ENCODE results near the gene JAKMIP2. TPM values are rescaled to one million over a fixed set of nuclear protein-coding genes. Genes with fewer than 3 reads are reported as not detected.

JAKMIP2 gene
- total RNA-seq, 1 experiment from 2014 or later: 6.4 TPM

- Histone ChIP-seq H3T11ph (ENCODE audit: low read length) (no peak overlapping the region), H3K27me3 (ENCODE audit: insufficient read depth, low read length) (no peaks in the 10 kb centered on the region), H2BK5ac (ENCODE audit: insufficient read length, low read length) (no peak overlapping the region), H3K4me2 (ENCODE audit: insufficient read depth, insufficient read length, low read length) (no peak overlapping the region), H2BK20ac (ENCODE audit: low read depth, low read length, poor library complexity, severe bottlenecking) (no peak overlapping the region), H3K9me3 (ENCODE audit: control insufficient read depth, low read depth, low read length) (no peaks in the 10 kb centered on the region), H2AK5ac (ENCODE audit: insufficient read length, low read length) (no peak overlapping the region), H2BK15ac (ENCODE audit: low read depth, low read length) (no peak overlapping the region), H2AFZ (ENCODE audit: low read length) (no peak overlapping the region), H4K5ac (ENCODE audit: insufficient read length, low read depth, low read length) (no peak overlapping the region), H3K4ac (ENCODE audit: low read depth, low read length) (no peak overlapping the region), H3K18ac (ENCODE audit: insufficient read length, low read depth, low read length) (no peak overlapping the region), H4K91ac (ENCODE audit: insufficient read length, low read depth, low read length) (no peak overlapping the region), H3K9ac (ENCODE audit: extremely low read depth, insufficient read length, low read length) (no peak overlapping the region), H4K20me1 (ENCODE audit: control insufficient read depth, insufficient read depth, insufficient read length) (no peaks in the 10 kb centered on the region), H3K23ac (ENCODE audit: insufficient read length, low read depth, low read length) (no peak overlapping the region), H3K56ac (ENCODE audit: insufficient read length, low read depth, low read length) (no peak overlapping the region), H2BK12ac (ENCODE audit: insufficient read length, low read depth, low read length) (no peak overlapping the region), H3K27ac (ENCODE audit: insufficient read length, low read depth, low read length) (no peak overlapping the region), H3K23me2 (ENCODE audit: insufficient read length, low read depth, low read length, poor library complexity, severe bottlenecking) (no peaks in the 10 kb centered on the region), H3K79me2 (ENCODE audit: insufficient read depth, low read length) (no peaks in the 10 kb centered on the region), H4K8ac (replicated peaks; ENCODE audit: insufficient read length, low read depth, low read length) (no peak overlapping the region), H3K79me1 (ENCODE audit: insufficient read depth, low read depth, low read length, poor library complexity, severe bottlenecking) (no peaks in the 10 kb centered on the region), H2BK120ac (ENCODE audit: low read depth, low read length, poor library complexity, severe bottlenecking) (no peak overlapping the region), H3K4me1 (ENCODE audit: insufficient read depth, low read length) (peaks cover 7% of the 10 kb centered on the region; the same call in 1 of the 2 replicates), H3K14ac (ENCODE audit: insufficient read depth, low read length) (no peak overlapping the region)
- TF ChIP-seq CTCF (conservative IDR thresholded peaks at IDR 0.05): no peak
- Mint-ChIP-seq H3K27ac (no peak overlapping the region), H3K27me3 (ENCODE audit: low read depth) (no peaks in the 10 kb centered on the region), H3K4me1 (peaks cover 44 to 45% of the 10 kb centered on the region in 2 experiments), H3K4me3 (no peak overlapping the region), H3K36me3 (ENCODE audit: insufficient read depth in 1 of 3, low read depth in 3 of 3) (no peaks in the 10 kb centered on the region), H3K9me3 (no peaks in the 10 kb centered on the region)
- WGBS (ENCODE audit: extremely low coverage, insufficient read length, low lambda C conversion rate): no CpG with 5 or more reads among the region's 7 CpGs
- DNase-seq: no peak
These were observed 227.4 kb downstream of the JAKMIP2 start for GRCh38 chr5:147555176-147555575.
